RPMI7951 (cell line): ENCODE data around the gene WWTR1. TPM values are rescaled to one million over a fixed set of nuclear protein-coding genes. Genes with fewer than 3 reads are reported as not detected.
A peak's percentile ranks its signal among the peaks of the same experiment; 100 is the strongest.

Source experiments
- DNase-seq: peaks from one replicate; pipeline ENCODE4 v3.0.0-alpha.2; 2012; ENCODE audit warnings: low read depth
- total RNA-seq: library from RNA; depleted of rRNA; stranded (reverse); fragments of >200 nt; shearing (Covaris generic); gene quantifications from 2 replicates; pipeline ENCODE4 v1.2.3, GENCODE V29; 2014; rRNA removed

Gene WWTR1
- total RNA-seq, 1 experiment from 2014 or later, result 107 TPM

DNA sequence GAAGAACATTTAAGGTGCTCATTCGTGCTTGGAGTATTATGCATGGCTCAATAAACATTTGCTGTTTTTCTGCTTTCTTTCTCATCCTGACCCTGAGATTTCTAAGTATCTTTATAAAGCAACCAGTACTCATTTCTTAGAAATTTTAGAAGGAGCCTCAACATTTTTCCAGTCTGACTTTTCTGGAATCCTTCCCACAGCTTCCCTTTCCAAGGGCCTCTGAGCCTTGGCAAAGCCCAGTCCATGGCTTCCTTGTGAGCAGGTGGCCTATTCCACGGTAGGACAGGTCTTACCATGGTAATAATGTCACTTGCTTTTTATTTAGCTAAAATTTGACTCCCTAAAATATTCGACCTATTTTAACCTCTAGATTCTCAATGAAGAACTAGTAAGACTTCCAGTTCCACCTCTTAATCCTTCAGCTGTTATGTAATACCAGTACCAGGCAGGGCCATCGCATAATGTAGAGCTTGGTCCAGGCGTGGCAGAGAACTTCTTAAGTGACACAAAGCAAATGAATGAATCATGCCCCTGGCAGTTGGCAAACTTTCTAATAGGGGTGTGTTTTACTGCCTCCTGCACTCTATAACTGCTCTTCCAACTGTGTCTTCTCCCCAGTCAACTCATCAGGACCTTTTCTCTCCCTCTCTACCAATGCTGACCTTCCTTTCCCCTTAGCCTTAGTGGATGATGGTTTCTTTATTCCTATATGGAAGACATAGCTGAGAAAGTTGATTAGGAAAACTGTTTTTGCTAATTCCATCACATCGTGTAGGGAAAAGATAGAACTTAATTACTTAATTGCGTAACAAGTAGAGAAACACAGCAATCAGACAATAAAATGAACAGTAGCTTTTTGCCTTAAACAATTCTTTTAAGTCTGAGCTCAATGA, 184.2 kb downstream of the WWTR1 start:
- peak; percentile 90 for DNase-seq

GRCh38 chr3:149472030-149472797, 185.6 kb downstream of the WWTR1 start:
- peak; percentile 29 for DNase-seq

GRCh38 chr3:149470381-149470780, 187.4 kb downstream of the WWTR1 start:
- no peak for DNase-seq

DNA sequence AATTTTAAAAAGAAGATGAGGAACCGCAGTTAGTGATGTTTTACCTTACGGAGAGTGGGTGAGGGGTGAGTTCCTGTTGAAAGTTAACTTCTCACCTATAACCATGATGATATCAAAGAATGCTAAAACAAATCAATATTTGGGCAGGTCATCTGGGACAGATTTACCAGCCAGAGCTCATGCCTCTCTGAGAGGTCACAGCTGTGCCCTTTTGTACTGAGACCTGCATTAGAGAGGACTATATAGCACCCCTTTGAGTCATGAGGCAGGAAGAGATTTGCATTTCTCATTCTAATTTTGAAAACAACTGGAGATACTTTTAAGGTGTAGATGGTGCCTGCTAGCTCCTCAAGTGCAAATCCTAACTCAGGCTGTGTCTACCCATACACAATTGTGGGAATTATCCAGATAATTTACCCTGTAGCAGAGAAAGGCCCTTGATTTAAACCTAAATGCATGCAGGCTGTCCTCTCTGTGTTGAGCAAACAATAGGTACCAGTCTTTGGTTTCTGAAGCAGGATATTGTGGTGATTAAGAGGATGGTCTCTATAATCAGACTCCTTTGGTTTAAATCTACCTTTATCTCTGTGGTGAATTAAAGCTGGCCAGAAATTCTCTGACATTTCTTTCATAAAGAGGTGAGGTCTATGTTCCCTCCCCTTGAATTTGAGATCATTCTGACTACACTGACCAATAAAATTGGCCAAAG, 189.2 kb downstream of the WWTR1 start:
- no peak for DNase-seq

Other genes starting within 250 kb of the WWTR1 start
- gene TM4SF4, start 183.3 kb downstream of the WWTR1 start, total RNA-seq, result not detected in 2 replicates
- 40.5 and 50.8 TPM in 2 replicates for gene COMMD2, start 94.5 kb upstream of the WWTR1 start, total RNA-seq
- 0.12 TPM in 1 of 2 replicates, not detected in the other for gene ANKUB1, start 134.5 kb upstream of the WWTR1 start, total RNA-seq
- gene RNF13, start 155.2 kb upstream of the WWTR1 start, total RNA-seq, result 53.9 and 73.4 TPM in 2 replicates